ENCODE measurements around the gene CCSER1. TPM values are rescaled to one million over a fixed set of nuclear protein-coding genes. Genes with fewer than 3 reads are reported as not detected.

CCSER1 gene
- total and polyA plus RNA-seq, 2 donors (not counting 1 experiment from before 2014, with no cell fraction given) = 10.7 to 39.5 TPM

DNA sequence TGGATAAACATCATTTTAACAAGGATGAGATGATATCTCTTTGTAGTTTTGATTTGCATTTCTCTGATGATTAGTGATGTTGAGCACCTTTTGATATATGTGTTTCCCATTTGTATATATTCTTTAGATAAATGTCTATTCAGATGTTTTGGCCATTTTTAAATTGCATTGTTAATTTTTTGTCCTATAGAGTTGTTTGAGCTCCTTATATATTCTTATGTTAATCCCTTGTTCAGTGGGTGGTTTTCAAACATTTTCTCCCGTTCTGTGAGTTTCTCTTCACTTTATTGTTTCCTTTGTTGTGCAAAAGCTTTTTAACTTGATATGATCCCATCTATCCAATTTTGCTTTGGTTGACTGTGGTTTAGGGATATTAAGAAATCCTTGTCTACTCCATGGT, 606.0 kb downstream of the CCSER1 start:
- TF ChIP-seq, protein P1, sequence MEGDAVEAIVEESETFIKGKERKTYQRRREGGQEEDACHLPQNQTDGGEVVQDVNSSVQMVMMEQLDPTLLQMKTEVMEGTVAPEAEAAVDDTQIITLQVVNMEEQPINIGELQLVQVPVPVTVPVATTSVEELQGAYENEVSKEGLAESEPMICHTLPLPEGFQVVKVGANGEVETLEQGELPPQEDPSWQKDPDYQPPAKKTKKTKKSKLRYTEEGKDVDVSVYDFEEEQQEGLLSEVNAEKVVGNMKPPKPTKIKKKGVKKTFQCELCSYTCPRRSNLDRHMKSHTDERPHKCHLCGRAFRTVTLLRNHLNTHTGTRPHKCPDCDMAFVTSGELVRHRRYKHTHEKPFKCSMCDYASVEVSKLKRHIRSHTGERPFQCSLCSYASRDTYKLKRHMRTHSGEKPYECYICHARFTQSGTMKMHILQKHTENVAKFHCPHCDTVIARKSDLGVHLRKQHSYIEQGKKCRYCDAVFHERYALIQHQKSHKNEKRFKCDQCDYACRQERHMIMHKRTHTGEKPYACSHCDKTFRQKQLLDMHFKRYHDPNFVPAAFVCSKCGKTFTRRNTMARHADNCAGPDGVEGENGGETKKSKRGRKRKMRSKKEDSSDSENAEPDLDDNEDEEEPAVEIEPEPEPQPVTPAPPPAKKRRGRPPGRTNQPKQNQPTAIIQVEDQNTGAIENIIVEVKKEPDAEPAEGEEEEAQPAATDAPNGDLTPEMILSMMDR (IDR thresholded peaks at IDR 0.05) = no peak
- no peak for TF ChIP-seq EZH2 (IDR thresholded peaks at IDR 0.05; ENCODE audit: borderline replicate concordance, insufficient read depth, low read depth, low read length, poor library complexity, severe bottlenecking)
- H3K4me1 Mint-ChIP-seq = no peaks in the 10 kb centered on the region
- CTCF ChIA-PET = no interaction called here
- H3K9ac ChIP-seq (ENCODE audit: low read length) = no peak overlapping the region
- H3K4me2 ChIP-seq (replicated peaks; ENCODE audit: low read depth, low read length, poor library complexity, severe bottlenecking) = no peak overlapping the region
- no peak overlapping the region for H3K4me3 Mint-ChIP-seq
- no peaks in the 10 kb centered on the region for H3K27me3 ChIP-seq (replicated peaks in 1 of 4; ENCODE audit: control extremely low read depth in 1 of 4, control insufficient read depth in 3 of 4, insufficient read depth in 4 of 4, low read length in 3 of 4)
- no peak for DNase-seq
- H3K79me2 ChIP-seq (ENCODE audit: control insufficient read depth, insufficient read depth, low read length) = no peaks in the 10 kb centered on the region
- H3K9me3 Mint-ChIP-seq (ENCODE audit: insufficient read depth) = no peaks in the 10 kb centered on the region
- POLR2A ChIA-PET = interaction anchor here (0.6 kb wide), 1 partner anchor 1216 kb away, joined by 5 read pairs; no protein-coding TSS in a partner anchor
- intact Hi-C loops (cut with micrococcal nuclease) = no loop called here
- no peaks in the 10 kb centered on the region for H3K9me3 ChIP-seq (ENCODE audit: control extremely low read depth in 1 of 3, control insufficient read depth in 2 of 3, insufficient read depth in 1 of 3, low read length in 2 of 3)
- H3K36me3 ChIP-seq (replicated peaks in 1 of 2; ENCODE audit: control extremely low read depth in 1 of 2, control insufficient read depth in 1 of 2, extremely low read depth in 1 of 2, insufficient read depth in 2 of 2, low read length in 1 of 2) = no peaks in the 10 kb centered on the region
- H4K20me1 ChIP-seq (ENCODE audit: control insufficient read depth, insufficient read depth, low read length, poor library complexity, severe bottlenecking) = no peaks in the 10 kb centered on the region
- H3K27ac ChIP-seq (ENCODE audit: low read length in 2 of 2) = no peak overlapping the region
- H3K4me1 ChIP-seq (ENCODE audit: control insufficient read depth in 2 of 2, insufficient read depth in 2 of 2, low read length in 2 of 2) = no peaks in the 10 kb centered on the region
- no CpG with 5 or more reads among the region's 1 CpG for WGBS (ENCODE audit: insufficient coverage)
- no peak overlapping the region for H3K27ac Mint-ChIP-seq
- no peak overlapping the region for H2AFZ ChIP-seq (ENCODE audit: insufficient read depth, low read depth, low read length, poor library complexity, severe bottlenecking)
- H3K4me3 ChIP-seq (ENCODE audit: control extremely low read depth in 1 of 5, extremely low read depth in 1 of 5, insufficient read depth in 1 of 5, low read depth in 2 of 5, low read length in 4 of 5) = no peak overlapping the region
- ATAC-seq (ENCODE audit: low read depth) = no peak
- H3K27me3 Mint-ChIP-seq = no peaks in the 10 kb centered on the region

- Histone ChIP-seq H3K36me3 (replicated peaks in 1 of 2; ENCODE audit: control extremely low read depth in 1 of 2, control insufficient read depth in 1 of 2, extremely low read depth in 1 of 2, insufficient read depth in 2 of 2, low read length in 1 of 2) (no peaks in the 10 kb centered on the region), H3K4me3 (ENCODE audit: control extremely low read depth in 1 of 5, extremely low read depth in 1 of 5, insufficient read depth in 1 of 5, low read depth in 2 of 5, low read length in 4 of 5) (no peak overlapping the region), H3K9me3 (ENCODE audit: control extremely low read depth in 1 of 3, control insufficient read depth in 2 of 3, insufficient read depth in 1 of 3, low read length in 2 of 3) (peaks cover 0 to 2% (median 0%) of the 10 kb centered on the region in 3 donors), H3K4me1 (ENCODE audit: control insufficient read depth in 2 of 2, insufficient read depth in 2 of 2, low read length in 2 of 2) (no peaks in the 10 kb centered on the region), H2AFZ (ENCODE audit: insufficient read depth, low read depth, low read length, poor library complexity, severe bottlenecking) (no peak overlapping the region), H3K79me2 (ENCODE audit: control insufficient read depth, insufficient read depth, low read length) (no peaks in the 10 kb centered on the region), H4K20me1 (ENCODE audit: control insufficient read depth, insufficient read depth, low read length, poor library complexity, severe bottlenecking) (no peaks in the 10 kb centered on the region), H3K27me3 (replicated peaks in 1 of 4; ENCODE audit: control extremely low read depth in 1 of 4, control insufficient read depth in 3 of 4, insufficient read depth in 4 of 4, low read length in 3 of 4) (no peaks in the 10 kb centered on the region), H3K9ac (ENCODE audit: low read length) (no peak overlapping the region), H3K4me2 (replicated peaks; ENCODE audit: low read depth, low read length, poor library complexity, severe bottlenecking) (no peak overlapping the region), H3K27ac (ENCODE audit: low read length in 2 of 2) (no peak overlapping the region)
- DNase-seq (no peak), ATAC-seq (ENCODE audit: low read depth) (no peak)
- Mint-ChIP-seq H3K9me3 (ENCODE audit: insufficient read depth) (no peaks in the 10 kb centered on the region), H3K27me3 (no peaks in the 10 kb centered on the region), H3K4me1 (no peaks in the 10 kb centered on the region), H3K27ac (no peak overlapping the region), H3K4me3 (no peak overlapping the region)
- ChIA-PET POLR2A (no interaction called here), CTCF (no interaction called here)
- TF ChIP-seq, protein P1 (IDR thresholded peaks at IDR 0.05) = no peak
- no peak for TF ChIP-seq EZH2 (IDR thresholded peaks at IDR 0.05; ENCODE audit: borderline replicate concordance, insufficient read depth, low read depth, low read length, poor library complexity, severe bottlenecking)
- intact Hi-C loops (cut with micrococcal nuclease) = no loop called here
- WGBS (ENCODE audit: insufficient coverage) = no CpG with 5 or more reads among the region's 4 CpGs
These were observed 618.0 kb downstream of the CCSER1 start for GRCh38 chr4:90745176-90745575.

Measured in B cell (primary cell).